Activated T-cell treated with anti-CD3 and anti-CD28 coated beads, Interleukin-2, amount 50 U/mL, for 24 hours (primary cell): Measurements from ENCODE around the gene LDLRAD4.

ENCODE experiments used
- DNase-seq: peaks from one replicate; pipeline ENCODE4 v3.0.0-alpha.2; 2020
- H3K27ac Mint-ChIP-seq: 2 replicates; pipeline ENCODE4 v1.8.0; 2020; ENCODE audit warnings: mild to moderate bottlenecking, mixed read lengths
- H3K27me3 Mint-ChIP-seq: 2 replicates; pipeline ENCODE4 v1.8.0; 2020; ENCODE audit warnings: mixed read lengths
- H3K36me3 Mint-ChIP-seq: 2 replicates; pipeline ENCODE4 v1.8.0; 2020; ENCODE audit warnings: low read depth, mixed read lengths
- H3K4me1 Mint-ChIP-seq: 2 replicates; pipeline ENCODE4 v1.8.0; 2020; ENCODE audit warnings: low read depth, mixed read lengths
- H3K4me3 Mint-ChIP-seq: 2 replicates; pipeline ENCODE4 v1.8.0; 2020; ENCODE audit warnings: mild to moderate bottlenecking, moderate library complexity, mixed read lengths
- H3K9me3 Mint-ChIP-seq: 2 replicates; pipeline ENCODE4 v1.8.0; 2020; ENCODE audit warnings: mixed read lengths

LDLRAD4 gene

DNA sequence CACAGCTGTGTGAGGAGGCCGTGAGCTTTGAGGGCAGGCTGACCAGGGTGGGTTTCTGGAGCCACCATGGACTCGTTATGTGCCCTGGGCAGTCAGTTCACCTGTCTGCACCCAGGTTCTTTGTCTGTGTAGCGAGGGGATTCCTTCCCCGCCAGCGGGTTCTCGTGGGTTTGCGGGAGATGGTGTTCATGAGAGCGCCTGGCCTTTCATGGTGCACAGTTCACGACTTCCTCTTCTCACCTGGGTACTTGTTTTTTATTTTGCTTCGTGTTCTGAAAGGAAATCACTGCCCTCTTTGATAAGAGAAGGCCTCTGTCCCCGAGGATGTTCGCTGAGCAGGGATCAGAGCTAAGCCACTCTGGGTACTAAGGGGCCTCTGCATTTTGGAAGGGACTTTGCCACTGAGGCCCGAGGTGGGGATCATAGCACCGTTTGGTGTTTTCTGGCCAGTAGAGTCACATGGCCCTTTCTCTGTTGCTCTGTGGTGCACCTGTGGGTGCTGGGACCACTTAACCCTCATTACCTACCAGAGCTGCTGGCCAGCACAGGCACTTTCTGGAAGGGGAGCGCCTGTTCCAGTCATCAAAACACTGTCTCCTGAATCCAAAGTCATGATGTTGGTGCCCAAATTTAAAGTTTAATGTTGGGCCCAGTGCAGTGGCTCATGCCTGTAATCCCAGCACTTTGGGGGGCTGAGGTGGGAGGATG lies 78.5 kb downstream of the LDLRAD4 start:
- H3K4me3 Mint-ChIP-seq, result no peak overlapping the region
- peaks cover 44% of the 10 kb centered on the region for H3K4me1 Mint-ChIP-seq
- DNase-seq, result no peak
- no peaks in the 10 kb centered on the region for H3K36me3 Mint-ChIP-seq
- H3K9me3 Mint-ChIP-seq, result no peaks in the 10 kb centered on the region
- H3K27ac Mint-ChIP-seq, result peak overlapping the region; percentile 75
- no peaks in the 10 kb centered on the region for H3K27me3 Mint-ChIP-seq

DNA sequence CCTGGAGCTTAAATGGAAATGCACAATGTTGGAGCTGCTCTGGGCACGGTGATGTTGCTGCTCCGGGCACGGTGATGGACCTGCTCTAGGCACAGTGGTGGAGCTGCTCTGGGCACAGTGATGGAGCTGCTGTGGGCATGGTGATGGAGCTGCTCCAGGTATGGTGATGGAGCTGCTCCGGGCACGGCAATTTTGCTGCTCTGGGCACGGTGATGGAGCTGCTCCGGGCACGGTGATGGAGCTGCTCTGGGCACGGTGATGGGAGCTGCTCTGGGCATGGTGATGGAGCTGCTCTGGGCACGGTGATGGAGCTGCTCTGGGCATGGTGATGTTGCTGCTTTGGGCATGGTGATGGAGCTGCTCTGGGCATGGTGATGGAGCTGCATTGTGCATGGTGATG lies 79.7 kb downstream of the LDLRAD4 start:
- H3K9me3 Mint-ChIP-seq, result no peaks in the 10 kb centered on the region
- no peak for DNase-seq
- no peak overlapping the region for H3K27ac Mint-ChIP-seq
- H3K27me3 Mint-ChIP-seq, result no peaks in the 10 kb centered on the region
- H3K4me3 Mint-ChIP-seq, result no peak overlapping the region
- no peaks in the 10 kb centered on the region for H3K36me3 Mint-ChIP-seq
- H3K4me1 Mint-ChIP-seq, result peaks cover 44% of the 10 kb centered on the region

DNA sequence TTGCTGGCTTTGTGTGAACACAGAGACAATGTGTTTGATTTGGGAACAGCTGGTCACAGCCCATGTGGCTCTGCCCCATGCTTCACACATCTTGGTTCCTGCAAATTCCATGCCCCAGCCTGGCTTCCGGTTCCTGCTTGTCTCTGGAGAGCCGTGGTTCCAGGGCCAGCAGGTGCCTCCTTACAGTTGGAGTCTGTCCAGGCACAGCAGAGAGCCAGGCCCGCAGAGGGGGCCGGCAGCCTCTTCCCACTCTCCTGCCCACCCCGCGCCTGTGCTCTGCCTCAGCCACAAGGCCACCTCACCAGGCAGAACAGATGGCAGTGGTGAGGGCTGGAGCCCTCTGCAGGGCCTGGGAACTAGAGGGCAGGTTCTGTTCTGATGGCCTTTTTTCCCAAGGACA lies 81.5 kb downstream of the LDLRAD4 start:
- no peaks in the 10 kb centered on the region for H3K9me3 Mint-ChIP-seq
- H3K27ac Mint-ChIP-seq, result no peak overlapping the region
- no peak for DNase-seq
- no peaks in the 10 kb centered on the region for H3K36me3 Mint-ChIP-seq
- H3K4me1 Mint-ChIP-seq, result peaks cover 38% of the 10 kb centered on the region
- H3K4me3 Mint-ChIP-seq, result no peak overlapping the region
- no peaks in the 10 kb centered on the region for H3K27me3 Mint-ChIP-seq

DNA sequence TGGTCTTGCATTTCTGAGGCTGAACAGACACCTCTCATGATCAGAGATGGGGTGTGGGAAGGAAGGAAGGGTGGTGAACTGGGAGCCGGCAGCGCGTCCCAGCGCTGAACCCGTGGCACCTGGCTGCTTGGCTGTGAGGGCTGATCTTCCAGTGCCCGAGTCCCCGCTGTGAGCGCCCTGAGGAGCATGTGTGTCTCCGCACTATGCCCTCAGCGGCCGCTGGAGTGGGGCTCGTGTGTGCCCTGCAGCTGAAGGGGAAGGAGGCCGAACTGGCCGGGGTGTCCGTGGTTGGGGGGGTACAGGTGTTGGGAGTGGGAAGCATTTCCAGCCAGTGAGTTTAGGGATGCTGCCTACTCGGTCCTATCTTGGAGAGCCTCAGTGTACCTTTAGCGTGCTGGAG lies 82.2 kb downstream of the LDLRAD4 start:
- no peaks in the 10 kb centered on the region for H3K27me3 Mint-ChIP-seq
- H3K9me3 Mint-ChIP-seq, result peaks cover 3% of the 10 kb centered on the region

DNA sequence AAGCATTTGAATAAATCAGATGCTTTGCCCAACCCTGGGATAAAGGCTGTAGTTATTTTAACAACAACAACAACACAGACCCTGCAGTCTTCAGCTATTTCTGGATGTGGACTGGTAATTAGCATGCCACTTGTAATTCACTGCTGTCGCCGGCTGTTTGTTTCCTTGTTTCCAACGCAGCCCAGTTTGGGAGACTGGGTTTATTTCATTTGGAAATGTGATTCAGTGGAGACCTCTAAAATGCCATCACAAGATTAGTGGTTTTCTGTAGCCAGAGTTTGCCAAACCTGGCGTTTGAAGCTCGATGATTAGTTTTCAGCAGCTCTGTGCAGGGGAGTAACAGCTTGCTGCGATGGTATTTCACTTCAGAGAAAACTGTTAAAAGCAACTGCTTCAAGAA lies 83.5 kb downstream of the LDLRAD4 start:
- Mint-ChIP-seq H3K27me3 (no peaks in the 10 kb centered on the region), H3K9me3 (peaks cover 3% of the 10 kb centered on the region), H3K36me3 (no peaks in the 10 kb centered on the region), H3K27ac (no peak overlapping the region), H3K4me3 (no peak overlapping the region), H3K4me1 (peaks cover 29% of the 10 kb centered on the region)
- no peak for DNase-seq

More for the DNA sequence above, 82.2 kb downstream of the LDLRAD4 start:
- Mint-ChIP-seq H3K36me3 (no peaks in the 10 kb centered on the region), H3K27ac (no peak overlapping the region), H3K4me3 (no peak overlapping the region), H3K4me1 (peaks cover 31% of the 10 kb centered on the region)
- no peak for DNase-seq

DNA sequence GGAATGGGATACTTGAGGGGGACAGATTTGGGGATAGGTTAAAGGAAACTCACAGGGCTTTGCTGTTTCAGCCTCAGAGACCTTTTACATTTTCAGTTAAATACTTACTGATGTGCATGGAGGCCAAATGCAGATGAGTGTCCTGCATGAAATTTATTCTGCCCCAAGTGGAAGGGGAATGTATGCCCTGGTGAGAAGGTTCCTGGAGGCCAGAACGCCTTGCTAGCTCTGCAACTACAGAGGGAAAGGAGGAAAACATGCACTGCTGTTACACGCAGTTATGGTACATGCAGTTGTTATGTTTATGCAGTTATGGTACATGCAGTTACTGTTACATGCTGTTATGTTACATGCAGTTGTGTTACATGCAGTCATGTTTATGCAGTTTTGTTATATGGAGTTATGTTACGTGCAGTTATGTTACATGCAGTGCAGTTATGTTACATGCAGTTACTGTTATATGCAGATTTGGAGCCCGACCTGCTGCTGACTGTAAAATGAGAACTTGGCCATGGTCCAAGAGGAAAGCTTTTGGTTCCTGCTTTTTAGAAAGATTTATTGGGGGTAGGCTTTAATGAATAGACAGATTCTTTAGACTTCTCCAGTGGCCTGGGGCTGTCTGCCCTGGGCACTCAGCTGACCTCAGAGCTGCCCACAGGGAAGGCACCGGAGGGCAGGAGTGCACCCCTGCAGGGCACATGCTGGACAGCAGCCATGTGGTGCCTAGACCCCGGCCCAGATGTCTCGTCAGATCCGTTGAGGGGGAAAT lies 84.1 kb downstream of the LDLRAD4 start:
- peaks cover 28% of the 10 kb centered on the region for H3K4me1 Mint-ChIP-seq
- no peak overlapping the region for H3K4me3 Mint-ChIP-seq
- H3K36me3 Mint-ChIP-seq, result no peaks in the 10 kb centered on the region
- no peak for DNase-seq
- no peaks in the 10 kb centered on the region for H3K27me3 Mint-ChIP-seq
- H3K27ac Mint-ChIP-seq, result no peak overlapping the region
- H3K9me3 Mint-ChIP-seq, result peaks cover 3% of the 10 kb centered on the region

DNA sequence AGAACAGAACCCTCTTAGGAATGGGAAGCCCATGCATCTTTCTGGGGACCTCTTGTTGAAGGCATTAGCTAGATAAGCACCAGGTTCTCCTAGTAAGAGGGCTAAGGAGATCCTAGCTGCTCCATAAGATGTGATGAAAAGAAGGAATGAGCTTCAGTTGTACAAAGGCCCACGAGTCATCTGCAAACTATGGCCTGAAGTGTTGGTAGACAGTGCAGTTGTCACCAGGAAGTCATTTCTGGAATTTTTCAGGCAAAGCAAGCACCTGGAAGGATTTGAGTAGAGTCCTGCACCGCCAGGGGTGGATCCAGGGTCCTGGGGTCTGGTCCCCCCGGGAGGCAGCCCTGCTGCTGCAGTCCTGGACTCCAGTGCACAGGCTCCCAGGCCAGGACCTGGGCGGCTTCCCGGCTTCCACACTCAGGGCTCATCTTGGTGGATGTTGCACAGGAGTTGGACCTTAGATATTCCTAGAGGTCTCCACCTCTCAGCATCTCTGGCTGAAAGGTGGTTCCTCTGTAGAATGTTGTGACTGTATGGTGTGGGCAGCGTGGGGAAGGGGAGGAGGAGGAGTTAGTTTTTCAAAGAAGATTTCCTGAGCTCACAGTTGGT lies 85.3 kb downstream of the LDLRAD4 start:
- H3K27ac Mint-ChIP-seq, result no peak overlapping the region
- no peaks in the 10 kb centered on the region for H3K27me3 Mint-ChIP-seq
- DNase-seq, result no peak
- H3K9me3 Mint-ChIP-seq, result peaks cover 3% of the 10 kb centered on the region
- no peaks in the 10 kb centered on the region for H3K36me3 Mint-ChIP-seq
- H3K4me3 Mint-ChIP-seq, result no peak overlapping the region
- peaks cover 40% of the 10 kb centered on the region for H3K4me1 Mint-ChIP-seq

DNA sequence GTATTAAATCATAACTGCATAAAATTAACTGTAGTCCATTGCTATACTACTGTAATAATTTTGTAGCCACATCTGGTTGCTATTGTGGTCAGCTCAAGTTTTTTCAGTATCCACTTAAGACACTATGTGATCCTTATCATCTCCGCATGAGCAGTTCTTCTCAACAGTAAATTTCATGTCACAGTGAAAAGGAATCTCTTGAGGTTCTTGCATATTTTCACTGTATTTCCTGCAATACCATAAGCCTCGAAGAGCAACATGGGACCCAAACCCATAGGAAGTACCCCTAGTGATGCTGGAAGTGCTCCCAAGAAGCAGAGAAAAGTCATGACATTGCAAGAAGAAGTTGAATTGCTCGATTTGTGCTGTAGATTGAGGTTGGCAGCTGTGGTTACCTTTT lies 86.7 kb downstream of the LDLRAD4 start:
- no peaks in the 10 kb centered on the region for H3K27me3 Mint-ChIP-seq
- H3K27ac Mint-ChIP-seq, result no peak overlapping the region
- H3K9me3 Mint-ChIP-seq, result peaks cover 3% of the 10 kb centered on the region
- H3K4me1 Mint-ChIP-seq, result peaks cover 52% of the 10 kb centered on the region
- no peaks in the 10 kb centered on the region for H3K36me3 Mint-ChIP-seq
- no peak overlapping the region for H3K4me3 Mint-ChIP-seq
- no peak for DNase-seq

DNA sequence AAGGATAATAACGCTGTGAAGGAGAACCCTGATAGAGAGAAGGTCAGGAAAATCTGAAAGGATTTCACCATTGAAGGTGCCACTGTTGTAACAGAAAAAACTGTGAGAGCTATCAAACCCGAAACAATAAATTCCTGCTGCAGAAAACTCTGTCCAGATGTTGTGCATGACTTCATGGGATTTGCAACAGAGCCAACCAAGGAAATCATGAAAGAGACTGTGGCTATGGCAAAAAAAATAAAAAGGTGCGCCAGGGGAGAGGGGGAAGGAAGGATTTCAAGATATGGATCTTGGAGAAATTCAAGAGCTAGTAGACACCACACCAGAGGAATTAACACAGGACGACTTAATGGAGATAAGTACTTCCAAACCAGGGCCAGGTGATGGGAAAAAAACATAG lies 88.0 kb downstream of the LDLRAD4 start:
- Mint-ChIP-seq H3K36me3 (peaks cover 3% of the 10 kb centered on the region), H3K4me3 (no peak overlapping the region), H3K4me1 (peaks cover 60% of the 10 kb centered on the region), H3K27me3 (no peaks in the 10 kb centered on the region), H3K27ac (no peak overlapping the region), H3K9me3 (peaks cover 3% of the 10 kb centered on the region)
- no peak for DNase-seq

DNA sequence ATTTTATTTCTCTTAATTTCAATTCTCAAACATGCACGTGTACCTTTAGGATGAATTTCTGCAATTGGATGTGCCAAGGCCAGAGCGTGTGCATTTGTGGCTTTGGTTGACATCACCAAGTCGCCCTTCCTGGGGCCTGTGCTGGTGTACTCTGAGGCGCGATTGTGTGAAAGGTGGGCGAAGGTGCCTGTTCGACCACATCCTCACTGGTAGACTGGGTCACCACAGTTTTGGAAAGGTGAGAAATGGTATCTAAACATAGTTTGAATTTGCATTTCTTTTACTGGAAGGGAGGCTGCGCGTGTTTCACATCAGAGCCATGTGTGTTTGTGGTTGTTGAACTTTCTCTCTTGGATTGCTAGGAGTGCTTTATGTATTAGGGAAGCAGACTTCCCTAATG lies 89.8 kb downstream of the LDLRAD4 start:
- Mint-ChIP-seq H3K36me3 (peaks cover 3% of the 10 kb centered on the region), H3K27ac (peak overlapping the region; percentile 75), H3K27me3 (no peaks in the 10 kb centered on the region), H3K4me3 (no peak overlapping the region), H3K4me1 (peaks cover 61% of the 10 kb centered on the region), H3K9me3 (peaks cover 3% of the 10 kb centered on the region)
- DNase-seq, result peak; percentile 61

DNA sequence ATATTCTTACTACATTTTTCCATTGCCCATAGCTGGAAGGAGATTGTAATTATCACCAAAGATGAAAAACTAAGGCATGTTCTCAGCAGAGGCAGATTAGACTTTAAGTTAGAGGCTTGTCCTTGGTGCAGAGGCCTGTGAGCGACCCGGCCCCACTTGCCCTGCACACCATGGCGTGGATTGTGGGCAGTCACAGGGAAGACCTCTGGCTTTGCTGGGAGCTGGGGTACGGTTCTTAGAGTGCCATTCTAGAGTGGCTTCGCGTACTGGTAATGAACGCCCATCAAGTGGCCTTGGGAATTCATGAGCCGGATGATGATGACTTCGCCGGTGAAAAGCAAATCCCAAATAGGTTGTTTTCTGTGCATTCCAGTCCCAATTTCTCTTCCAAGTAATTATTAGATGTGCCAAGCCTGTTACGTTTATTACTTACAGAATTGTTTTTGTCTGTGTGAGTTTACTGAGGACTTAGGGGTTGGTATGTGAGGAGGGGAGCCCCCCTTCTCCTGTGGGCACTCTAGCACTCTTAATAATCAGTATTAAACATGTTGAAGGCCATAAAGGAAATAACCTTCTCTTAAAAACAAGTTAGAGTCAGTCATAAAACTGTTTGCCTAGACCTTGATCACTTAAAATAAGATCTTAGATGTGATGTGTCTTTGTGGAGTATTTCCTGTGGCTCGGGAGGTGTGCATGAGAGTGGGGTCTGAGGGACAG lies 90.6 kb downstream of the LDLRAD4 start:
- H3K27me3 Mint-ChIP-seq, result no peaks in the 10 kb centered on the region
- peaks cover 62% of the 10 kb centered on the region for H3K4me1 Mint-ChIP-seq
- peaks cover 8% of the 10 kb centered on the region for H3K36me3 Mint-ChIP-seq
- H3K27ac Mint-ChIP-seq, result peak overlapping the region; percentile 76
- no peak for DNase-seq
- no peak overlapping the region for H3K4me3 Mint-ChIP-seq
- peaks cover 3% of the 10 kb centered on the region for H3K9me3 Mint-ChIP-seq

DNA sequence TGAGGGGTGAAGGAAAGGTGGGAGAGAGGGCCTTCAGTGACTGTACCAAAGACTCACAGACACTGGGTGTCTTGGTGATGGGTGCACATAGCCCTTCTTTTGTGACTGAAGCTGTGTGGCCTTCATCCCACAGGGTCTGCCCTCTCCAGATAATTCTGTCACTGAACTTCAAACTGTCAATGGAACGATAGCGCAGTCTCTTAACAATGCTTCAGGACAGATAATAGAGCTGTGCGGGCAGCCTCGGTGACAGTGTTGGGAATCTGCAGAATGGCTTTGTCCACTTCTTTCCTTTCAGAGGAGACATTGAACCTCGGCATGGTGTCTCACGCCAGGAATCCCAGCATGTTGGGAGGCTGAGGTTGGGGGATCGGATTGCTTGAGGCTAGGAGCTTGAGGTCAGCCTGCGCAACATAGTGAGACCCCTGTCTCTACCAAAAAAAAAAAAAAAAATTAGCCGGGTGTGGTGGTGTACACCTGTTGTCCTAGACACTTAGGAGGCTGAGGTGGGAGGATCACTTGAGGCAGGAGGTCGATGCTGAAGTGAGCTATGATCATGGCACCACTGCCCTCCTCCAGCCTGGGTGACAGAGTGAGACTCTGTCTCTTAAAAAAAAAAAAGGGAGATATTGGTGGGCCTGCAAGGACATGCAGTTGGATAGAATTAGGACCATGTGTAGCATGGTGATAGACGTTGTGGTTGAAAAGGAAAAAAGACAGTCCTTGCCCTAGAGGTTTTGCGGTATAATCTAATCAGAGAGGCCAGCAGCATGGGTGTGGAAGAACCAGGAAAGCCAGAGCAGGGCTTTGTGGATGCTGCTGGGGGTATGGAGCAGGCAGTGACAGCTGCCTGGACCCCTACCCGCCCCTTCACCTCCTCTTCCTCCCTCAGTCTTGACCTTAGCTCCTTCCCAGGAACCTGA lies 91.4 kb downstream of the LDLRAD4 start:
- peaks cover 65% of the 10 kb centered on the region for H3K4me1 Mint-ChIP-seq
- no peak overlapping the region for H3K27ac Mint-ChIP-seq
- peaks cover 17% of the 10 kb centered on the region for H3K36me3 Mint-ChIP-seq
- H3K27me3 Mint-ChIP-seq, result no peaks in the 10 kb centered on the region
- H3K9me3 Mint-ChIP-seq, result peaks cover 7% of the 10 kb centered on the region
- no peak for DNase-seq
- no peak overlapping the region for H3K4me3 Mint-ChIP-seq

DNA sequence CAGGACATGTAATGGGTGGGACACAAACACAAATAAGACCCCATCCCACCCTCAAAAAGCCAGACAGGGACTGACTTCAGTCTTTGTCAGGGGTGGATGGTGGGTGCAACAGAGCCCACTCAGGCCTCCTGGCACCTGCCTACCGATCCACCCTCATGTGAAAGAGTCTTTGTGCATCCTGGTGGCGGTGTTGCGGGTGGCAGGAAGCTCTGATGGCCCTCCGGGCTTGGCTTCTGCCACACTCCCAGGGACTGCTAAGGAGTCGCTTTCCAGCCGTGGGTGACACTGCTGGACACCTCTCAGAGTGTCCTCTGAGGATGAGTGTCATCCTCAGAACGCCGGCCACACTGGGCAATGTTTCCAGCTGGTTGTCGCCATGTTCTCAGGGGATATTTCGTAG lies 92.6 kb downstream of the LDLRAD4 start:
- Mint-ChIP-seq H3K27ac (no peak overlapping the region), H3K9me3 (peaks cover 13% of the 10 kb centered on the region), H3K36me3 (peaks cover 25% of the 10 kb centered on the region), H3K4me3 (no peak overlapping the region), H3K4me1 (peaks cover 65% of the 10 kb centered on the region), H3K27me3 (no peaks in the 10 kb centered on the region)
- no peak for DNase-seq

DNA sequence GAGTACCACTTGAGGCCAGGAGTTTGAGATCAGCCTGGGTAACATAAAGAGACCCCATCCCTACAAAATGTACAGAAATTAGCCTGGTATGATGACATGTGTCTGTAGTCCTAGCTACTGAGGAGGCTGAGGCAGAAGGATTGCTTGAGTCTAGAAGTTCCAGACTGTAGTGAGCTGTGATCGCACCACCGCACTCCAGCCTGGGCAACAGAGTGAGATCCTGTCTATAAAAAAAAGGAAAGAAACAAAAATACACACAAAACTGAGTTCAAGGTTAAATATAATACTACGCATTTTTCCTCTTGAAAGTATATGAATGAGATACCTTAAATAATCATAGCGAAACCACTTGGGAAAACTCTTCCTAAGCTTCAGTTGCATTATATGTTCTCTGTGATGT lies 94.0 kb downstream of the LDLRAD4 start:
- peak overlapping the region; percentile 52 for H3K27ac Mint-ChIP-seq
- peaks cover 20% of the 10 kb centered on the region for H3K9me3 Mint-ChIP-seq
- peaks cover 28% of the 10 kb centered on the region for H3K36me3 Mint-ChIP-seq
- DNase-seq, result no peak
- H3K4me3 Mint-ChIP-seq, result no peak overlapping the region
- H3K4me1 Mint-ChIP-seq, result peaks cover 59% of the 10 kb centered on the region
- H3K27me3 Mint-ChIP-seq, result no peaks in the 10 kb centered on the region
